CD14-positive monocyte (primary cell): ENCODE data around the gene POSTN. TPM values are rescaled to one million over a fixed set of nuclear protein-coding genes. Genes with fewer than 3 reads are reported as not detected.

ENCODE experiments used
- DNase-seq, 3 donors: peaks; one replicate each; pipeline ENCODE4 v3.0.0-alpha.2; 2011 to 2022
- H2AFZ ChIP-seq: 2 replicates; pipeline ENCODE4 v1.6.0; 2012; ENCODE audit warnings: mild to moderate bottlenecking, low read depth, low read length, inconsistent platforms; ENCODE audit not compliant: insufficient read depth, poor library complexity, severe bottlenecking
- H3K27ac ChIP-seq, 2 donors: 1 replicate in 1 of 2; 2 replicates in 1 of 2; pipeline ENCODE4 v1.5.1; 2012 to 2013; ENCODE audit warnings: low read length in 2 of 2, control low read depth in 1 of 2, inconsistent platforms in 1 of 2, low read depth in 1 of 2, mild to moderate bottlenecking in 1 of 2
- H3K27me3 ChIP-seq, 2 donors: one replicate each; pipeline versions ENCODE4 v1.6.0 to v1.6.1; 2011 to 2013; ENCODE audit warnings: low read length in 2 of 2; ENCODE audit not compliant: control insufficient read depth in 2 of 2, insufficient read depth in 2 of 2
- H3K36me3 ChIP-seq, 2 donors: replicated peaks in 1 of 2; 1 replicate in 1 of 2; 2 replicates in 1 of 2; pipeline versions ENCODE4 v1.5.1 to v1.6.1; 2012 to 2013; ENCODE audit warnings: low read length in 2 of 2, control low read depth in 1 of 2, inconsistent platforms in 1 of 2, mild to moderate bottlenecking in 1 of 2; ENCODE audit not compliant: insufficient read depth in 2 of 2, control insufficient read depth in 1 of 2
- H3K4me1 ChIP-seq, 2 donors: 1 replicate in 1 of 2; 2 replicates in 1 of 2; pipeline versions ENCODE4 v1.5.1 to v1.6.1; 2012 to 2013; ENCODE audit warnings: low read length in 2 of 2, control low read depth in 1 of 2, inconsistent platforms in 1 of 2, mild to moderate bottlenecking in 1 of 2, moderate library complexity in 1 of 2; ENCODE audit not compliant: insufficient read depth in 2 of 2, control insufficient read depth in 1 of 2
- H3K4me2 ChIP-seq: replicated peaks from 2 replicates; pipeline ENCODE3; 2012; ENCODE audit warnings: low read length, moderate library complexity, mild to moderate bottlenecking; ENCODE audit not compliant: poor library complexity, severe bottlenecking; ENCODE audit errors: extremely low read depth
- H3K4me3 ChIP-seq, 3 experiments: fragments of 200-600 bp in 1 of 3; sonication (generic) in 1 of 3; replicated peaks in 1 of 3; 1 replicate in 2 of 3; 2 replicates in 1 of 3; pipeline ENCODE4 v1.5.1; 2011 to 2013; ENCODE audit warnings: low read length in 3 of 3, mild to moderate bottlenecking in 3 of 3, control low read depth in 2 of 3, low read depth in 2 of 3, inconsistent platforms in 1 of 3, moderate library complexity in 1 of 3
- H3K79me2 ChIP-seq: 2 replicates; pipeline ENCODE4 v1.6.0; 2012; ENCODE audit warnings: mild to moderate bottlenecking, control low read depth, inconsistent platforms, low read length, moderate library complexity; ENCODE audit not compliant: insufficient read depth
- H3K9ac ChIP-seq: 2 replicates; pipeline ENCODE4 v1.6.0; 2017; ENCODE audit warnings: low read length, mild to moderate bottlenecking; ENCODE audit not compliant: insufficient read depth, poor library complexity, severe bottlenecking
- H3K9me3 ChIP-seq, 2 donors: replicated peaks in 1 of 2; 1 replicate in 1 of 2; 2 replicates in 1 of 2; pipeline versions ENCODE4 v1.5.1 to v1.6.1; 2012 to 2013; ENCODE audit warnings: low read length in 2 of 2, control low read depth in 1 of 2; ENCODE audit not compliant: control insufficient read depth in 1 of 2, insufficient read depth in 1 of 2
- H4K20me1 ChIP-seq: 2 replicates; pipeline ENCODE4 v1.6.0; 2012; ENCODE audit warnings: mild to moderate bottlenecking, low read length, control low read depth, moderate library complexity; ENCODE audit not compliant: insufficient read depth
- H3K27ac Mint-ChIP-seq, 7 donors: one replicate each; pipeline ENCODE4 v1.8.0; 2020; ENCODE audit warnings: mild to moderate bottlenecking in 7 of 7, mixed read lengths in 7 of 7, moderate library complexity in 6 of 7, inconsistent platforms in 2 of 7
- H3K27me3 Mint-ChIP-seq, 3 donors: one replicate each; pipeline ENCODE4 v1.8.0; 2021 to 2022; ENCODE audit warnings: low read depth in 3 of 3, mild to moderate bottlenecking in 3 of 3, mixed read lengths in 3 of 3, moderate library complexity in 3 of 3, inconsistent platforms in 1 of 3
- H3K36me3 Mint-ChIP-seq, 2 donors: one replicate each; pipeline ENCODE4 v1.8.0; 2020; ENCODE audit warnings: mixed read lengths in 2 of 2, inconsistent platforms in 1 of 2, mild to moderate bottlenecking in 1 of 2
- H3K4me1 Mint-ChIP-seq: one replicate; pipeline ENCODE4 v1.8.0; 2020; ENCODE audit warnings: mild to moderate bottlenecking, mixed read lengths
- H3K4me3 Mint-ChIP-seq, 2 donors: one replicate each; pipeline ENCODE4 v1.8.0; 2020; ENCODE audit warnings: mild to moderate bottlenecking in 2 of 2, mixed read lengths in 2 of 2, moderate library complexity in 1 of 2
- H3K9me3 Mint-ChIP-seq, 7 donors: one replicate each; pipeline ENCODE4 v1.8.0; 2020 to 2022; ENCODE audit warnings: mixed read lengths in 7 of 7, mild to moderate bottlenecking in 6 of 7, moderate library complexity in 6 of 7, inconsistent platforms in 2 of 7
- WGBS: methylation state at CpG from one replicate; pipeline ENCODE4 v1.1.5; 2013; ENCODE audit warnings: missing lambda C conversion rate; ENCODE audit not compliant: insufficient coverage; 5-methylcytosine and 5-hydroxymethylcytosine counted together
- intact Hi-C, 2 donors: fragments of 100-400 bp; cut with micrococcal nuclease; formaldehyde crosslinking; loops; one replicate each; pipeline versions ENCODE4 v1.15.0 to v1.15.1; 2023
- polyA plus RNA-seq, 3 donors: library from polyadenylated mRNA; depleted of rRNA in 1 of 3; unstranded in 2 of 3; stranded (reverse) in 1 of 3; fragments of 300-500 nt in 2 of 3; fragments of >200 nt in 1 of 3; fragmentation: Illumina TruSeq in 2 of 3; gene quantifications; 1 replicate in 2 of 3; 2 replicates in 1 of 3; pipeline ENCODE4 v1.2.3, GENCODE V29; 2012 to 2021
- TF ChIP-seq, protein P1 (sequence below): fragments of 200-600 bp; IDR thresholded peaks from one replicate; pipeline ENCODE4 v1.8.0; 2022; ENCODE audit warnings: antibody characterized with exemption, mild to moderate bottlenecking

Gene POSTN
- polyA plus RNA-seq, 3 donors: not detected

DNA sequence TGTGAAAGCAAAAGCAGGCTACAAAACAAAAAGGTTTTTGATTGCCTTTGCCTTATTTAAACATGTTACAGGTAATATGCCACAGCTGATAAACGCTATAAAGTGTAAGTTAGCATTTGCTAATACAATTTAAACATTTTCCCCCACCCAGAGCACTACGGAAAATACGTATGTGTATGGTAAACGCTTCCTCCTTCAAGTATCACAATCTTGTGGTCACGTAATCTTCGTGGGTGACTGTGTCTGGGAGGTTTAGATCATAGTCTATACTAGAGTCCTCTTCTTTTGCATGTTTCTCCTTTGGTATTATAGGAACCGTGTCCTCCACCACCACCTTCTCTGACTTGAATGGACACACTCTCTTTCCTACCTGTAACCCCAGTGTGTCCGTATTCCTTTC lies 38.1 kb upstream of the POSTN start:
- H3K27ac Mint-ChIP-seq: no peak overlapping the region
- H3K4me1 Mint-ChIP-seq: no peaks in the 10 kb centered on the region
- intact Hi-C loops: no loop called here

DNA sequence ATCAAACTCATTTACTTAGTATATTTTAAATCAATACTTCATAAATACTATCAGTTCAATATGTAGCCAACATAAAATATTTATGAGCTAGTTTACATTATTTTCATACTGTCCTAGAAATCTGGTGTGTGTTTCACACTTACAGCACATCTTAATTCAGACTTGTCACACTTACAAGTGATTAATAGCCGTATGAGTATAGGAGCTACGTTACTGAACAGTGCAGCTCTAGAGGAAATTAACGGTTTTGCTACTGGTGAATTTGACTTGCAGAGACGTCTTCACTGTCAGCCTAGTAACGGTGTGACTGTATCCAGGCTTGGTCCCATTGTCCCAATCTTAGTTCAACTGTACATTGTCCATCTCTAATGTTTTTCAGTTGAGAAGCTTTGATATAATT lies 33.7 kb upstream of the POSTN start:
- WGBS: no CpG with 5 or more reads among the region's 5 CpGs
- H3K9me3 ChIP-seq: no peaks in the 10 kb centered on the region
- no peaks in the 10 kb centered on the region for H3K4me1 ChIP-seq
- H3K4me3 ChIP-seq: no peak overlapping the region
- H3K4me2 ChIP-seq: no peak overlapping the region
- no peak overlapping the region for H2AFZ ChIP-seq
- Mint-ChIP-seq H3K4me1 (no peaks in the 10 kb centered on the region), H3K36me3 (no peaks in the 10 kb centered on the region), H3K9me3 (no peaks in the 10 kb centered on the region), H3K4me3 (no peak overlapping the region), H3K27ac (no peak overlapping the region), H3K27me3 (peaks cover 0 to 2% (median 0%) of the 10 kb centered on the region in 3 donors)
- no peaks in the 10 kb centered on the region for H3K27me3 ChIP-seq
- H3K27ac ChIP-seq: no peak overlapping the region
- H3K79me2 ChIP-seq: no peaks in the 10 kb centered on the region
- no peaks in the 10 kb centered on the region for H4K20me1 ChIP-seq
- intact Hi-C loops: no loop called here
- H3K36me3 ChIP-seq: no peaks in the 10 kb centered on the region
- H3K9ac ChIP-seq: no peak overlapping the region
- DNase-seq: no peak
- TF ChIP-seq, protein P1, sequence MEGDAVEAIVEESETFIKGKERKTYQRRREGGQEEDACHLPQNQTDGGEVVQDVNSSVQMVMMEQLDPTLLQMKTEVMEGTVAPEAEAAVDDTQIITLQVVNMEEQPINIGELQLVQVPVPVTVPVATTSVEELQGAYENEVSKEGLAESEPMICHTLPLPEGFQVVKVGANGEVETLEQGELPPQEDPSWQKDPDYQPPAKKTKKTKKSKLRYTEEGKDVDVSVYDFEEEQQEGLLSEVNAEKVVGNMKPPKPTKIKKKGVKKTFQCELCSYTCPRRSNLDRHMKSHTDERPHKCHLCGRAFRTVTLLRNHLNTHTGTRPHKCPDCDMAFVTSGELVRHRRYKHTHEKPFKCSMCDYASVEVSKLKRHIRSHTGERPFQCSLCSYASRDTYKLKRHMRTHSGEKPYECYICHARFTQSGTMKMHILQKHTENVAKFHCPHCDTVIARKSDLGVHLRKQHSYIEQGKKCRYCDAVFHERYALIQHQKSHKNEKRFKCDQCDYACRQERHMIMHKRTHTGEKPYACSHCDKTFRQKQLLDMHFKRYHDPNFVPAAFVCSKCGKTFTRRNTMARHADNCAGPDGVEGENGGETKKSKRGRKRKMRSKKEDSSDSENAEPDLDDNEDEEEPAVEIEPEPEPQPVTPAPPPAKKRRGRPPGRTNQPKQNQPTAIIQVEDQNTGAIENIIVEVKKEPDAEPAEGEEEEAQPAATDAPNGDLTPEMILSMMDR: no peak

More for the DNA sequence above, 38.1 kb upstream of the POSTN start:
- no peak overlapping the region for H3K9ac ChIP-seq
- DNase-seq: no peak
- H3K27me3 ChIP-seq: no peaks in the 10 kb centered on the region
- no peaks in the 10 kb centered on the region for H3K9me3 ChIP-seq
- H3K36me3 ChIP-seq: no peaks in the 10 kb centered on the region
- WGBS: 85% methylated on average over 2 of the region's 8 CpGs
- H3K9me3 Mint-ChIP-seq: no peaks in the 10 kb centered on the region
- H3K27ac ChIP-seq: no peak overlapping the region
- H3K79me2 ChIP-seq: no peaks in the 10 kb centered on the region
- no peaks in the 10 kb centered on the region for H3K27me3 Mint-ChIP-seq
- H3K4me3 ChIP-seq: no peak overlapping the region
- TF ChIP-seq, protein P1: no peak
- H3K4me1 ChIP-seq: no peaks in the 10 kb centered on the region
- no peak overlapping the region for H2AFZ ChIP-seq
- no peaks in the 10 kb centered on the region for H4K20me1 ChIP-seq
- H3K4me3 Mint-ChIP-seq: no peak overlapping the region
- H3K36me3 Mint-ChIP-seq: no peaks in the 10 kb centered on the region
- H3K4me2 ChIP-seq: no peak overlapping the region
